GM12873 (cell line): ENCODE measurements around the gene NAPB.

Experiments
- CTCF ChIP-seq: IDR thresholded peaks from 2 replicates; pipeline ENCODE4 v1.5.1; 2012; ENCODE audit warnings: low read depth, mild to moderate bottlenecking, moderate library complexity, low read length, control low read depth; ENCODE audit not compliant: insufficient read depth; ENCODE audit errors: missing control alignments

Gene NAPB

DNA sequence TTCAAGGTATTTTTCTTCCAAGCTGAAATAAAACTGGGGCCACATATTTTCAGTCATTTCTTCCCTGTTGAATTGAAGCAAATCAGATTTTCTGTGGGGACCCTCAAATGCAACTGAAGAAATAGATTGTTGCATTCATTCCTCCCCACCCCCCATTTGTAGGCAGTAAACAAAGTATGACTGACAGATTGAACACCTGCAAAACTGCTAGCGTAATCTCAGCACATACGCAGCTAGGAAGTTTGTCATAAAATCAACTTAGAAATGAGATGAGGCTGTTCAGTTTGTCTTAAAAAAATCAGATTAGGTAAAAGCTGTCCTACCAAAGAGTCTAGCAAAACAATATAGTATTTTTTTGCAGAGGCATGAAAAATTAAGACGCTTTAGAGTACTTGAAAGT is 50.4 kb downstream of the NAPB start:
- no peak for TF ChIP-seq CTCF

- TF ChIP-seq CTCF, result no peak
Measured at GRCh38 chr20:23370274-23370673, 51.0 kb downstream of the NAPB start.

GRCh38 chr20:23369072-23369823 is 52.0 kb downstream of the NAPB start:
- no peak for TF ChIP-seq CTCF

- no peak for TF ChIP-seq CTCF
Measured at GRCh38 chr20:23368316-23369071, 52.8 kb downstream of the NAPB start.

DNA sequence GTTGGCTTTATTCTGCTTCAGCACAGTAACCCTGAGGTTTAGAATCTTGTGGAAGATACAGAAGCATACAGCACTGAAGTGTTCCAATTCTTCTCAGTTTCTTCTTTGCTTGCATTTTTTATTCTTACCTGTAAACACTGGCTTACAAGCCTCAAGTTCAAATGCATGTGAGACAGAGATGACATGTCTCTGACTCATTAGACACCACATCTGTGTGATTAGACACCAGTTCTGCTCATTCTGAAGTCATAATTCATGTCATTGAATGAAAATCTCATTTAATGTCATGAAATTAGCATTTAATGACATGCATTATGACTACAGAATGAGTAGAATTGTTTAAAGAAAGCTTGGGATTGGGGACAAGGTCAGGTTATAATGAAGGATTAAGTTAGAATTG is 53.5 kb downstream of the NAPB start:
- TF ChIP-seq CTCF, result no peak

DNA sequence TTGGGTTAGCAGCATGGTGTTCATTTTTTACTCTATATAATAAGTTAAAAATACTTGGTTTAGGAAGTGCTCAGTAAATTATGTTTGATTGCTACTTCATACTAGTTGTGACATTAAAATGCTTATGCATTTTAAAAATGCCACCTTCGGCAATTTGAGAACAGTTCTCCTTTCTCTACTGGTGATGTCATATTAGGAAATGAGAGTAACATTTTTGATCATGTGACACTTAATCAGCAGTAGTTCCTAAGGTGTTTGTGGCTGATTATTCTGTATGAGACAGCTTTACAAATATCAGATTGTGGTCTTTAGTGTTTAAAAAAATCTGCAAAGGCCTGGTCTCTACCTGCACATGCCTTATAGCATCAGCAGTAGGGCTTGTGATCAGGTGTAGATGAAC is 54.9 kb downstream of the NAPB start:
- no peak for TF ChIP-seq CTCF

- TF ChIP-seq CTCF, result no peak
Measured at GRCh38 chr20:23365390-23366165, 55.7 kb downstream of the NAPB start.
